OCI-LY1 (cell line): Measurements from ENCODE around the gene THBS3.

Experiments used
- H2AFZ ChIP-seq: fragments of 200-600 bp; sonication (generic), shearing (Covaris generic); 2 replicates; pipeline ENCODE4 v1.6.0; 2014; ENCODE audit warnings: antibody characterized with exemption, mild to moderate bottlenecking, low read length
- H3F3A ChIP-seq: fragments of 200-600 bp; sonication (generic), shearing (Covaris generic); 2 replicates; pipeline ENCODE4 v1.6.0; 2014; ENCODE audit warnings: mild to moderate bottlenecking, antibody characterized with exemption, low read length, moderate library complexity; ENCODE audit not compliant: insufficient read depth
- H3K27ac ChIP-seq: fragments of 200-600 bp; sonication (generic); 2 replicates; pipeline ENCODE4 v1.5.1; 2014; ENCODE audit warnings: low read length, mixed run types, mild to moderate bottlenecking, low read depth; ENCODE audit not compliant: poor library complexity, severe bottlenecking
- H3K27me3 ChIP-seq: fragments of 200-600 bp; sonication (generic); 2 replicates; pipeline ENCODE4 v1.6.0; 2014; ENCODE audit warnings: antibody characterized with exemption, mild to moderate bottlenecking, low read length, moderate library complexity; ENCODE audit not compliant: insufficient read depth
- H3K36me3 ChIP-seq: fragments of 200-600 bp; sonication (generic); 2 replicates; pipeline ENCODE4 v1.6.1; 2014; ENCODE audit warnings: mild to moderate bottlenecking, antibody characterized with exemption, low read length, moderate library complexity, mixed read lengths; ENCODE audit not compliant: insufficient read depth
- H3K4me1 ChIP-seq: fragments of 200-600 bp; sonication (generic); 2 replicates; pipeline ENCODE4 v1.5.1; 2014; ENCODE audit warnings: mild to moderate bottlenecking, low read length, moderate library complexity; ENCODE audit not compliant: insufficient read depth, severe bottlenecking
- H3K4me2 ChIP-seq: fragments of 200-600 bp; sonication (generic), shearing (Covaris generic); 2 replicates; pipeline ENCODE4 v1.6.1; 2014; ENCODE audit warnings: low read length
- H3K4me3 ChIP-seq: fragments of 200-600 bp; sonication (generic); 2 replicates; pipeline ENCODE4 v1.5.1; 2014; ENCODE audit warnings: low read length, low read depth, mild to moderate bottlenecking, mixed read lengths; ENCODE audit not compliant: poor library complexity, severe bottlenecking
- H3K79me2 ChIP-seq: fragments of 200-600 bp; shearing (Covaris generic); 2 replicates; pipeline ENCODE4 v1.6.1; 2016; ENCODE audit warnings: mixed run types, low read length, mixed read lengths; ENCODE audit not compliant: insufficient read depth
- H3K9ac ChIP-seq: fragments of 200-600 bp; sonication (generic), shearing (Covaris generic); 2 replicates; pipeline ENCODE4 v1.6.1; 2014; ENCODE audit warnings: mild to moderate bottlenecking, low read length, mixed read lengths
- H3K9me2 ChIP-seq: fragments of 200-600 bp; sonication (generic), shearing (Covaris generic); 2 replicates; pipeline ENCODE4 v1.6.1; 2014; ENCODE audit warnings: low read depth, mild to moderate bottlenecking, low read length, mixed read lengths
- H3K9me3 ChIP-seq: fragments of 200-600 bp; shearing (Covaris generic); 2 replicates; pipeline ENCODE4 v1.6.1; 2014; ENCODE audit warnings: low read length, mixed read lengths
- H4K20me1 ChIP-seq: fragments of 200-600 bp; sonication (generic), shearing (Covaris generic); 2 replicates; pipeline ENCODE4 v1.6.0; 2016; ENCODE audit warnings: mild to moderate bottlenecking, low read length; ENCODE audit not compliant: insufficient read depth
- CTCF ChIP-seq: fragments of 200-600 bp; sonication (generic), shearing (Covaris generic); IDR thresholded peaks from 2 replicates; pipeline ENCODE4 v1.5.1; 2017; ENCODE audit warnings: mild to moderate bottlenecking, antibody characterized with exemption, low read length, moderate library complexity, mixed read lengths
- EZH2 ChIP-seq: fragments of 200-600 bp; sonication (generic), shearing (Covaris generic); IDR thresholded peaks from 2 replicates; pipeline ENCODE4 v1.8.0; 2017; ENCODE audit warnings: borderline replicate concordance, mixed run types, mild to moderate bottlenecking, antibody characterized with exemption, low read length, moderate library complexity, mixed read lengths

The THBS3 gene

DNA sequence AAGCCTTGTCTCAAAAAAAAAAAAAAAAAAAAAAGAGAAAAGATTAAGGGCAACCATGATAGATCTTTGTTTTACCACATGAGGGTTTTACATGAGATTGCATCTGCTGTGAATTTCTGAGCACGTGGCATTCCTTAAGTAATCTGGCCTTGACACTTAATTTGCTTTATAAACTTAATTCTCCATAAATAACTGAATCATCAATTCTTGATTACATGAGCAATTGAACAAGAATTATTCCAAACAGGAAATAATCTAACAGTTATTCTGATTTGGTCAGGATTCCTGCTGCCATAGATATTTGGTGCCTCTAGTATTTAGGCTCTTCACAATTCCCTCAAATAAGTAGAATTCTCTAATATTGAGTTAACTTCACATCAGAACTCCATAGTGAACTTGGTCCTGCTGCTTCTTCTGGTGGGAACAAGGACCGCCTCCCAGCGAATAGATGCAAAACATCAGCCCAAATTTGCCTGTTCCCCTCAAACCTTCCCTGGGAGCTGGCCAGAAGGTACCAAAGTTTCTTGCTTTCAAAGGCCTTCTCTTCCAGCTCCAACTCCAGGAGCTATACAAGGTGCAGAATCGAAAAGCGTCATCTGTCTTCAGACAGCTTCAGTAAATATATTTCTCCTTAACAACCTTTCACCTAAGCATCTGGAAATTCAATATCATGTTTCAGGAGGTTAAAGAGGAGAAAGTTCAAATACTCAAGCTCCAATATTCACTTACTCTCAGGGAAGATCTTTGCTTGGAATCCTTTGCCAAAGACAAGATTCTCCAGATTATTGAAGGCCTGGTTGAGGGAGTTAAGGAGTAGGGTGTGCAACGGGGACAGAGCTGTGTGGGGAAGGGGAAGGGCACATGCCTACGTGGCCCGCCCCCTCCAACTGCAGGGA, 35.6 kb downstream of the THBS3 start:
- Histone ChIP-seq H3K79me2 (no peaks in the 10 kb centered on the region), H3K9me2 (no peaks in the 10 kb centered on the region), H3K4me1 (peaks cover 33% of the 10 kb centered on the region), H2AFZ (no peak overlapping the region), H3K4me2 (peak overlapping the region; percentile 82), H3K27me3 (no peaks in the 10 kb centered on the region), H3K9ac (peak overlapping the region; percentile 97), H3K27ac (peak overlapping the region; percentile 78), H3F3A (peaks cover 4% of the 10 kb centered on the region; the same call in 1 of the 2 replicates), H3K4me3 (peak overlapping the region; percentile 89), H3K9me3 (no peaks in the 10 kb centered on the region), H4K20me1 (no peaks in the 10 kb centered on the region), H3K36me3 (peaks cover 17% of the 10 kb centered on the region)
- no peak for TF ChIP-seq EZH2
- no peak for TF ChIP-seq CTCF

DNA sequence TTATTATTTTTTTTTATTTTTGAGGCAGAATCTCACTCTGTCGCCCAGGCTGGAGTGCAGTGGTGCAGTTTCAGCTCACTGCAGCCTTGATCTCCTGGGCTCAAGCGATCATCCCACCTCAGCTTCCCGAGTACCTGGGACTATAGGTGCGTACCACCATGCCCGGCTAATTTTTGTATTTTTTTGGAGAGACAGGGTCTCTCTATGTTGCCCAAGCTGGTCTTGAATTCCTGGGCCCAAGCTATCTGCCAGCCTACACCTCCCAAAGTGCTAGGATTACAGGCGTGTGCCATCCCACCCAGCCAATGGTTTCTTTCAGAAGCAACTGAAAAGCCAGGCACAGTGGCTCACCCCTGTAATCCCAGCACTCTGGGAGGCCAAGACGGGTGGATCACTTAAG, 36.9 kb downstream of the THBS3 start:
- no peaks in the 10 kb centered on the region for H3K9me2 ChIP-seq
- no peaks in the 10 kb centered on the region for H3K27me3 ChIP-seq
- no peaks in the 10 kb centered on the region for H3K9me3 ChIP-seq
- H3K4me3 ChIP-seq = no peak overlapping the region
- peaks cover 33% of the 10 kb centered on the region for H3K4me1 ChIP-seq
- peaks cover 17% of the 10 kb centered on the region for H3K36me3 ChIP-seq
- H3F3A ChIP-seq = no peaks in the 10 kb centered on the region
- no peak overlapping the region for H3K27ac ChIP-seq
- no peaks in the 10 kb centered on the region for H3K79me2 ChIP-seq
- H3K9ac ChIP-seq = no peak overlapping the region
- TF ChIP-seq EZH2 = no peak
- TF ChIP-seq CTCF = no peak
- no peaks in the 10 kb centered on the region for H4K20me1 ChIP-seq
- H3K4me2 ChIP-seq = no peak overlapping the region
- no peak overlapping the region for H2AFZ ChIP-seq

DNA sequence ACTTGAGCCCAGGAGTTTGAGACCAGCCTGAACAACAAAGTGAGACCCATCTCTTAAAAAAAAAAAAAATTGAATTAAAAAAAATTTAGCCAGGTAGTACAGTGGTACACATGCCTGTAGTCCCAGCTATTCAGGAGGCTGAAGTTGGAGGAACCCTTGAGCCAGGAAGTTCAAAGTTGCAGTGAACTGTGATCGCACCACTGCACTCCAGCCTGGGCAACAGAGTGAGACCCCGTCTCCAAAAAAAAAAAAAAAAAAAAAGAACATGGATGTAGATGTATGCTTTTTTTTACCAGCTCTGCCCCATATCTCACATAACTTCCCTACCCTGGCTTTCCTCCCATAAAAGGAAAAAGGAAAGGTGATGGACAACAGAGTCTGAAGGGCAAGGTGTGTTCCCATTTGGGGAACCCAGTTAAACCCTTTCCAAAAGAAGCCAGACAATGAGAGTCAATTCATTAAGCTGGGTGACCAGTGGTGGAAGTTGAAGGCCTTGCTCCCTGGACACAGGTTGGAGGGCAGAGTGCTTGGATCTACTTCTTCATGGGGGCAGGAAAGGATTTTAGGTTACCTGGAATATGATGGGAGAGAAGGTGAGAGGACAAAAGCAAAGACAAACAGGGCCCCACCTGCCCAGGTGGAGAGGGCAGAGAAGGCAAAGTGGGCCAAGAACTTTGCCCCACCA, 37.5 kb downstream of the THBS3 start:
- no peaks in the 10 kb centered on the region for H3K9me2 ChIP-seq
- no peaks in the 10 kb centered on the region for H4K20me1 ChIP-seq
- H3K9me3 ChIP-seq = no peaks in the 10 kb centered on the region
- H3K27me3 ChIP-seq = no peaks in the 10 kb centered on the region
- H3K4me2 ChIP-seq = no peak overlapping the region
- H3K79me2 ChIP-seq = no peaks in the 10 kb centered on the region
- H3K4me3 ChIP-seq = no peak overlapping the region
- no peak overlapping the region for H3K9ac ChIP-seq
- no peak overlapping the region for H2AFZ ChIP-seq
- no peaks in the 10 kb centered on the region for H3F3A ChIP-seq
- no peak overlapping the region for H3K27ac ChIP-seq
- TF ChIP-seq CTCF (no peak), EZH2 (no peak)
- peaks cover 33% of the 10 kb centered on the region for H3K4me1 ChIP-seq
- peaks cover 17% of the 10 kb centered on the region for H3K36me3 ChIP-seq
